HTR-8/SVneo (cell line): ENCODE data around the gene SLC13A2.
A peak's percentile ranks its signal among the peaks of the same experiment; 100 is the strongest.
"Not testable (repeated sequence)": the region's sequence is repeated elsewhere in the genome, so short reads cannot be mapped to it uniquely, and the experiment has no call there.

Experiments used
- DNase-seq: peaks from one replicate; pipeline ENCODE4 v3.0.0; 2011; ENCODE audit warnings: low spot score, mixed read lengths; ENCODE audit not compliant: insufficient read length
- FAIRE-seq: peaks from 2 replicates; lab custom pipeline; 2011; peaks lifted over from hg19 to GRCh38; lab: Jason Lieb, UNC

Gene SLC13A2

DNA sequence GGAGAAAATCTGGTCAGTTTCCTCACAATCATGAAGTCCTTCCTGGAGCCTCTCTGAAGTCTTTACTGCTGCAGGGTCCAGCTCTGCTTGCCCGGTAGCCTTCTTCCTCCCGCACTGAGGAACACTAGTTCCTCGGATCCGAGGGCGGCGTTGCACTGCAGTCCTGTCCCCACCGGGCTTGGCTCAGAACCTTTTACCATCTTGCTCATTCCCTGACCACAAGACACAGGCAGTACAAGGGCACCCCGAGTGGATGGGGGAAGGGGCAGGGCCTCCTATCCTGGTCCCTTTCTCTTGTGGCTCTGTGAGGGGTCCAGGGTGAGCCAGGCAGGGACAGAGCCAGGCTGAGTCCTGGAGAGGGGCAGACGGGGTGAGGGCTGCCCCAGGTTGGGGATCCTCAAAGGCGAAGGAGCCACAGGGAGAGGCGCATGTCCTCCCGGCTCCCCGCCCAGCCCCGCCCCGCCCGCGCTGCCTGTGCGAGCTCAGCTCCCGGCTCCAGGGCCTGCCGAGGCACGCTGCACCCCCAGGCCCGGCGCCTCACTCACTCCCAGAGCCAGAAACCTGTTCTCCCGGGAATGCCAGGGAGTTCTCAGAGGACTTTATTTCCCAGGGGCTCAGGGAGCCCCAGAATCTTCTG, 34.2 kb downstream of the SLC13A2 start:
- DNase-seq (no peak), FAIRE-seq (no peak)

DNA sequence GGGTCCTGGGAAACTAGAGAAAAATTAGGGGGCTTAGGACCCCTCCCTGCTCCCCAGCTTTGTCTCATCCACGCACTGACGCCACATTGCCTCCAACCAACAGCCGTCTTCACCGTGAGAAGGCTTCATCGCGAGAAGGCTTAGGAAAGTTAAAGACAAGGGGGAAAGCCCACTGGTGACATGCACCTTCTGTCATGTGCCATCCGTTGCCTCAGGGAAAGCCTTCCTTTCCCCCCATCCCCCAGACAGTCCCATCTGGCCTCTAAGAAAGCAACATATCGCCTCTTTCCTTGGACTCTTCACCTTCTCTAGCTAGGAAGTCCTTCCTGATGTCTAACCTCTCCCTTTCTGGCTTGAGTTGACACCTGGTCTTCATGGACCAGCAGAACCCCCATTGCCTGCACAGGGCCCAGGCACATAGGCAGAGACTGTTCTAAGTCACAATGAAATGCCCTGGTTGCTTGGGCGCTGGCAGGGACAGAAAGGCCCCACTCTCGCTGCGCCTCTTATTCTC, 34.8 kb downstream of the SLC13A2 start:
- no peak for DNase-seq
- no peak for FAIRE-seq

DNA sequence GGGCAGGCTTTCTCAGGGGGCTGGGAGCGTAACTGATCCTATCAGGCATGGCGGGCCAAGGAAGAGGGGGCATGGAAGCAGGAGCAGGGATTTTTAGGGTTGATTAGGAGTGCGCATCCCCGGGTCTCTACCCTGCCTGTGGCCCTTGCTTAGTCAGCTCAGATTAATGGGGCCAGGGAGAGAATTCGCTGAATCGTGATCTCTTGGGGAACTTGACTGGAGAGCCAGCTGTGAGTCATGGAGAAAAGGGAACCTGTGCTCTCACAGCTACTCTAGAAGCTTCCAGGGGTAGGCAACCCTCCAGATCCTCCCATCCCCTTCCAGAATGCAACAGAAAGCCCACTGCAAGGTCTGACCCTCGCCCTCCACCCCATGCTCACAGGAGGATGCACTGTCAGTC, 36.3 kb downstream of the SLC13A2 start:
- FAIRE-seq (no peak), DNase-seq (no peak)

DNA sequence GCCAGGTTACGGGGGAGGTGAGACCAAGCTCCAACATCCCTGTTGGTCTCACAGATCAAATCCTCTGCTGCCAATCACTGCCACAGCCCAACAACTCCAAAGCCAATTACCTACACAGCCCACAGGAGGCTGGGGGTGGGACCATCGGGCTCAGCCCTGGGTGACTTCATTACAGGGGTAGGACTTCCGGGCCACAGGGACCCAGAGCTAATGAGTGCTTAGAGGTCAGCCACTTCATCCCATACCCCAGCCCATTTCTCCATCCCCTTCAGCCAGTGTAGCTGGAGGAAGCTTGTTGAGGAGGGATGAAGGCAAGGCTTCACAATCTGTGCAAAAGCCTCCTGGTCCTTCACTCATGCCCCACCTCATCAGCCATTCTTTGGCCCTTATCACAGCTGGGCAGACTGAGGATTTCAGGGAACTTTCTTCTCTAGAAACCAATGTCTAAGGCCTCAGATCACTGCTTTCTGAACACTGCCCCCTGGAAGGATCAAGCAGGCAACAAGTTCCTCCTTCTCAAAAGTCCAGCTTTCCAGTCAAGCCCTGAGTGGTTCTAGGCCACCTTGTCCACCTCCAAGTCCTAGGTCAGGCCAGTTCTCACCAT, 38.5 kb downstream of the SLC13A2 start:
- FAIRE-seq = no peak
- DNase-seq = no peak

DNA sequence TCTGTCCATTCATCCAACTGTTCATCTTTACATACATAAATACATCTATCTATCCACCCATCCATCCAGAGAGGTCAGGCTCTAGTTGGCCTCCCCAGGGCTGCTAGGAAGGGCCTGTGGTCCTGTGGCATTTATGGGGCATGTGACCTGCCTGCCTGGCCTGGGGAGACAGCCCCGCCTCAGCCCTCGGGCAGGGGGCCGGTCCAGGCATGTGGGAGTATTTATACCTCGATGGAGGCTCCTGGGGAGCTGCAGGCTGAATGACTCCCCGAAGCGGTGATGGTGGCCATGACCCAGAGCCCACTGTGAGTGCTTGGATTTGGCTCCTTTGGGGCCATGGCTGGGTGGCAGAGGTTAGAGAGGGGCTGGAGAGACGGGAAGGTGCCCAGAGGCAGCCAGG, 40.0 kb downstream of the SLC13A2 start:
- no peak for DNase-seq
- FAIRE-seq = no peak

DNA sequence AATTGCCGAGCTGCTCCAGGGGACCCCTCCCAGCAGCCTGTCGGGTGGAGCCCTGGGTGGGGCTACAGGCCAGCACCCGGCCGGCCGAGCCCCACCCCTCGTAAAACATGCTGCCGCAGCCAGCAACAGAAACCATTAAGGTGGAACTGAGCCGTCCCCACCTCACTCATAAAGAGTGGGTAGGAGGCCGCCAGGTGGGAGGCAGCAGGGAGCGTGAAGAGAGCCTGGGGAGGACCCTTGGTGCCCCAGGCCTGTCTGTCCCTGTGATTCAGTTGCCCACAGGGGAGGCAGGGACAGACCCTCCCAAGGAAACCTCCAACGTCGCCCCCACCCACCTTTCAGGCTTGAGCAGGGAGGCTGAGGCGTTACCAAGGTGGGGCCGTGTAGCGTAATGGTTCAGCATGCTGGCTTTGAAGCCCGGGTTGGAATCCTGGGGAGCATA, 41.1 kb downstream of the SLC13A2 start:
- DNase-seq (no peak), FAIRE-seq (no peak)

DNA sequence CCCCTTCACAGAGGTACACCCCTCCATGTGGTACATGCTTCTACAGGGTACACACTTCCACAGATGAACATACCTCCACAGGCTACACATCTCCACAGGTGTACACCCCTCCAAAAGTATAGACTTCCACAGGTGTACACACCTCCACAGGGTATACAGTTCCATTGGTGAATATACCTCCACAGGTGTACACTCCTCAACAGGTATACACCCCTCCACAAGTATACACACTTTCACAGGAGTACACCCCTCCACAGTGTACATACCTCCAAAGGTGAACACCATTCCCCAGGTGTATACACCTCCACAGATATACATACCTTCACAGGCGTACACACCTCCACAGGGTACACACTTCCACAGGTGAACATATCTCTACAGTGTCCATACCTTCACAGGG, 42.1 kb downstream of the SLC13A2 start:
- DNase-seq (no peak), FAIRE-seq (no peak)

DNA sequence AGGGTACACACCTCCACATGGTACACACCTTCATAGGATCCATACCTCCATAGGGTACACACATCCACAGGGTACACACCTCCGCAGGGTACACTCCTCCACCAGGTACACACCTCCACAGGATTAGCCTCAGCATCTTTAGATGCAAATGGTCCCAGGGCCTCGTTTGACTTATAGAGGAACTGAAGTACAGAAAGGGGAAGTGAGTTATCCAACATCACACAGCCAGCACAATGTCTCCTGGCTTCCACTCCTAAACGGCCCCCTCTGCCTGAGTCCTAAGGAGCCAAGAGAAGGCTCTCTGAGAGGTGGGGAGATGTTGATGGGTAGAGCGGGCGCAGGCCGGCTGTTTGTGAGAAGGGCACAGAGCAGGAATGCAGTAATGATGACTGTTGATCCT, 44.7 kb downstream of the SLC13A2 start:
- DNase-seq (no peak), FAIRE-seq (peak; percentile 4)

DNA sequence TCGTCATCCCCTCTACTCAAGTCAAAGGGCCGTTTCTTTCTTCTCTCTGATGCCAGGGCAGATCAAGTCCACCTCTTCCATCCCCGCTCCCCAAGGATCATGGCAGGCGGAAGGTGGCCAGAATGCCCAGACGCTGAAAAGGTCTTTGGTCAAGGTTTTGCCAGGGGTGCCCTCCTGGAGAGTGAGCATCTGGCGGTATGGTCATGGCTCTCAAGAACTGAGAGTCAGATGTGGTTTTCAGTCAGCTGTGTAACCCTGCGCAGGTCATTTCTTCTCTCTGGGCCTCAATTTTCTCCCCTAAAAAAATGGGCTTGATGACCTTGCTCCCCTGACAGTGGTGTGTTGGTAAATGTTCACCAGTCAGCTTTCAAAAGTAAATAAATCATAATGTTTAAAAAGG, 45.1 kb downstream of the SLC13A2 start:
- FAIRE-seq = no peak
- DNase-seq = no peak

DNA sequence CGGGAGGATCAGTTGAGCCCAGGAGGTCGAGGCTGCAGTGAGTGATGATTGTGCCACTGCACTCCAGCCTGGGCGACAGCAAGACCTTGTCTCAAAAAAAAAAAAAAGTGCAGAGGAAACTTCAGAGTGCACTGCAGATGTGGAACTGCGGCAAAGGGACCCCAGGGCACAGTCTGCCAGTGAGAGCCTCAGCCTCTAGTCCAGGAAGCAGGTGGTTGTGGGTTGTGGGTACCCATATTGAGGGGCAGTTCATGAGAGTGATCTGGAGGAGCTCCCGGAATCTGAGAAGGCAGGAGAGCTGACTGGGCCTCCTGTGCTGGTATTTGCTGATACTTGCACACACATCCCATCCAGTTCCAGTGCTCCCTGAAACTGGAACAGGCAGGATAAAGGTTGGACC, 45.8 kb downstream of the SLC13A2 start:
- DNase-seq (no peak), FAIRE-seq (no peak)

DNA sequence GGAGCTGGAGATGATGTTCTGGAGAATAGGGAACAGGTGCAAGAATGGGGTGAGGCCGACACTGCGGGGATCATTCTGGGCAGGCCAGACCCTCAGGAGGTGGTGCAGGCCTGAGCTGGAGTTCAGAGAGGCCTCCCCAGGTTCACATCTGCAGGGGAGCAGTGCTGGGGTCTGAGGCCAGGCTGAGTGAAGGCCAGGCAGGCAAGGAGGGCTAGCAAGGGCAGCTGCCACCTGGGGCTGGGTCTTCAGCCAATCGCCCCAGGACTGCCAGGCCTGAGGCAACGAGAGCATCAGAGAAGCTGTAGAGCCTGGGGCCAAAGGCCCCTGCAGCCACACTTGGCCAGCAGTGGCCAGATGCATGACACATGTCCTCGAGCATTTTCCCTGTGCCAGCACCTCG, 47.2 kb downstream of the SLC13A2 start:
- peak; percentile 52 for FAIRE-seq
- DNase-seq = no peak

DNA sequence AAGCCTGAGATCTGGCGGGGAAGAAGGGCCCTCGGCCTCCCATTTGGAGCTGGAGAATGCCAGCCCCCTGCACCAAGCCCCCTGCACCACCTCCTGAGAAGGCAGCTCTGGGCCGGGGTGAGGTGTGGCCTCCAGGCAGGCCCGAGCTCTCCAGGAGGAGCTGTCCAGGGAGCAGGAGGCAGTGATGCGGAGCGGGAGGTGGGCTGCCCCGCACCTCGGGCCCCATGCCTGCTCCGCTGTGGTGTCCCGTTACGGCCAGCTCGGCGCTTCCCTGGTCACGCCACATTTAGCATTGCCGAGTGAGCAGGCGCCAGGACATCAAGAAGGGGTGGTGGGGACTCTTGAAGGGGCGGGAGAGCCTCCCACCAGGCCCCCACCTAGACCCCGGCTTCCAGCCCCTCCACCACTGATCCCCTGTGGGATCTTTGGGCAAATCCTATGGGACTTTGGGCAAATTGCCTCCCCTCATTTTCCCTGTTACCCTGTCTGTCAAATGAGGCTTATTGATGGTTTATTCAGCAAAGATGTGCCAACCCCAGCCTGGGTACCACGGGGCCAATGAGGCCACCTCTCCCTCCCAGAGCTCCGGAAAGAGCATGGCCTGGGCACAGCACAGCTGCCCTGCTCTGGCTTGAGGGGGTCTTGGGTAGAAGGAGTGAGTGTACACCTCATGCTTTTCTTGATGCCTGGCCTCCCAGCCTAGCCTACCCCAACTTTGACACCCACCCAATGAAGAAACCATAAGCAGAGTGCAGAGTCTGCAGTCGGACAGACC, 48.1 kb downstream of the SLC13A2 start:
- no peak for FAIRE-seq
- DNase-seq = no peak

DNA sequence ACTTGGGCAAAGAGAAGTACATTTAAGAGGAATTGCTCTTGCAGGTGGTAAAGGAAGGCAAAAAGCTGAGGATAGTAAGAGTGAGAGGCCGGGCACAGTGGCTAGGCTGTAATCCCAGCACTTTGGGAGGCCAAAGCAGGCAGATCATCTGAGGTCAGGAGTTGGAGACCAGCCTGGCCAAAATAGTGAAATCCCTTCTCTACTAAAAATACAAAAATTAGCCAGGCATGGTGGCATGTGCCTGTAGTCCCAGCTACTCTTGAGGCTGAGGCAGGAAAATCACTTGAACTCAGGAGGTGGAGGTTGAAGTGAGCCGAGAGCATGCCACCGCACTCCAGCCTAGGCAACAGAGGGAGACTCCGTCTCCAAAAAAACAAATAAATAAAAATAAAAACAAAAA, 48.8 kb downstream of the SLC13A2 start:
- DNase-seq, FAIRE-seq: not testable (repeated sequence)

DNA sequence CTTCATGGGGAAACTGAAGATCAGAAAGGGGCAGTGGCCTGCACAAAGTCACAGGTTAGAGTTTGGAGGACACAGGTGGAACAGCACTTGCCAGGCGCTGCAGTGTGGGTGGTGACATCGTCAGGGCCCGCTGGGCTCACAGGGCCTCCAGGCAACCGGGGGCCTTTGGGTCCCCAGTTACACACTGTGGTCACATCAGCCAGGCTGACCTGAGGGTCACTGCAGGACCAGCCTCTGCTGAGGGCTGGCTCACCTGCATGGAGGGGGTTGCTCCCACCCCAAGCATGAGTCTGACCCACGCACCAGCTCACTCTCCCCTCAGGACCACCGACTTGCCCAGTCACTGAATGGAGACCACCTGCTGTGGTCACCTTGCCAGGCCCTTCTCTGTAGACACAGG, 49.7 kb downstream of the SLC13A2 start:
- DNase-seq = no peak
- FAIRE-seq = no peak

DNA sequence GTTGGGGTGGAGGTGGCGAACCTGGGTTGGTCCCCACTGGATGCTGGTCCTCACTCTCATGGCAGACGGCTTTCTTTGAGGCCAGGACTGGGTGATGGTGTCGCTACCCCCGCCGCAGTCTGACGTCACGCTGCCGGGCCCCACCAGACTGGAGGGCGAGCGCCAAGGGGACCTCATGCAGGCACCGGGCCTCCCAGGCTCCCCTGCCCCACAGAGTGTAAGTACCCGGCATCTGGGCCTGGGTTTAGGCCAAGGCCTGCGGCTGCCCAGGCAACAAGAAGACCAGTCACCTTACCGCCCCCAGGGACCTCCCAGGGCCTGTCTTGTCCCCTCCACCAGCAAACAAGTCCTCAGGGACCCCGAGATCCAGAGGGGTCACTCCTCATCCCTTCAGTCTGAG, 50.4 kb downstream of the SLC13A2 start:
- DNase-seq = no peak
- FAIRE-seq = no peak

DNA sequence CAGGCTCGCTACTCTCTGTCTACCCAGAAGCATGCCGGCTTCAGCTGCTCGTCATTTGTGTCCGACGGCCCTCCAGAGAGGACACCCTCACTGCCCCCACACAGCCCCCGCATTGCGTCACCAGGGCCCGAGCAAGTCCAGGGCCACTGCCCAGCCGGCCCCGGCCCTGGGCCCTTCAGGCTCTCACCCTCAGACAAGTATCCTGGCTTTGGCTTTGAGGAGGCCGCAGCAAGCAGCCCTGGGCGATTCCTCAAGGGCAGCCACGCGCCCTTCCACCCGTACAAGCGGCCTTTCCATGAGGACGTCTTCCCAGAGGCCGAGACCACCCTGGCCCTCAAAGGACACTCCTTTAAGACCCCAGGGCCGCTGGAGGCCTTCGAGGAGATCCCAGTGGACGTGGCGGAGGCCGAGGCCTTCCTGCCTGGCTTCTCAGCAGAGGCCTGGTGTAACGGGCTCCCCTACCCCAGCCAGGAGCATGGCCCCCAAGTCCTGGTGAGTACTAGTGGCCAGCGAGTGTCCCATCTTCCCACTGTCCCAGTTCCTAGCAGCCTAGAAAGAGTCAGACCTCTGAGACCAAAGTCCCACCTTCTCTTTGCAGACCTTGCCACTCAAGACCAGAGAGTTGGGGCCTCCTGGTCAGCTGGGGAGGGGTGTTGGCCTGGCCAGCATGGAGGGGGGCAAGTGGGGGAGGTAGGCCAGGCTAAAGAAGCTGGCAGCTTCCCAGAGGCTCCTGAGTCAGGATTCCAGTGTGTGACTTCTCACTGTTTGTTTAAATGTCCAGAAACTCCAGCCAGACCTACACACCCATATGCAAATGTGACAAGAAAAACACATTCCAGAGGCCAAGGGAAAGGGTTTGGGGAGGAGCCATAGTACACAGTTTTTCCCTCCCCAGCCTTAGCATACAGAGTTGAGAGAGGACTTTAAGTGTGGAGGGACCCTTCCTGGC, 51.3 kb downstream of the SLC13A2 start:
- DNase-seq (peak; percentile 71), FAIRE-seq (no peak)

DNA sequence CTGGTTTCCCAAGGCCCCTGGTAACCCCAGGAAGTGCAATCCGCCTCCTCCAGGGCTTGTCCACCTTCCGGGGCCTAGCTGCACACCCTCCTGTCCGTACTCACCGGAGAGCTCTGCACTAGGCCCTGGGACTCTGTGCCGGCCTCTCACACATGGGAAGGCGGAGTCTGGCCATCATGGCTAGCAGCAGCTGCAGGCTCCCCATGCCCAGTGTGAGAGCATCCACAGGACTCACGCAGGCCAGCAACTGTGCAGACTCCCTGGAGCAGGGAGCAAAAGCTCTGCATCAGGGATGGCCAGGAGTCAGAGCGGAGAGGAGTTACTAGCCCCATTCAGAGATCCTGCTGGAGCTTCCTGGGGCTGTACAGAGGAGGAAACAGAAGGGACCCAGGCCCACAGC, 52.9 kb downstream of the SLC13A2 start:
- no peak for DNase-seq
- FAIRE-seq = no peak

DNA sequence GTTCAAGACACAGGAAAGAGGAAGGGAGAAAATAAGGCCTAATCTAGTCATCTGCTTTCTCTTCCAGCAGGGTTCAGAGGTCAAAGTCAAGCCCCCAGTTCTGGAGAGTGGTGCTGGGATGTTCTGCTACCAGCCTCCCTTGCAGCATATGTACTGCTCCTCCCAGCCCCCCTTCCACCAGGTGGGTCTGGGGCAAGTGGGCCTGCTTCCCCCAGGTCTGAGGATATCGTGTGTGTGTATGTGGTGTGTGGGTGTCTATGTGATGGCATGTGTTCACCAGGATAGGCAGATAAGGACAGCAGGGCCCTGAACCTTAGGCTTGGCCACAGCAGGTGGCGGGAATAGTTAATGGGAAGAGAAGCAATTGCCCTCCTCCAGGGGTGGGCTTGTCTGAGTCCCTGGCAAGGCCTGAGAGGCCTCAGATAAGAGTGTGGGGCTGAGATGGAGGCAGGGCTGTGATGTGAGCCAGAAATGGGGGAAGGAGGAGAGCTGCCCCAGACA, 53.8 kb downstream of the SLC13A2 start:
- FAIRE-seq = peak; percentile 33

DNA sequence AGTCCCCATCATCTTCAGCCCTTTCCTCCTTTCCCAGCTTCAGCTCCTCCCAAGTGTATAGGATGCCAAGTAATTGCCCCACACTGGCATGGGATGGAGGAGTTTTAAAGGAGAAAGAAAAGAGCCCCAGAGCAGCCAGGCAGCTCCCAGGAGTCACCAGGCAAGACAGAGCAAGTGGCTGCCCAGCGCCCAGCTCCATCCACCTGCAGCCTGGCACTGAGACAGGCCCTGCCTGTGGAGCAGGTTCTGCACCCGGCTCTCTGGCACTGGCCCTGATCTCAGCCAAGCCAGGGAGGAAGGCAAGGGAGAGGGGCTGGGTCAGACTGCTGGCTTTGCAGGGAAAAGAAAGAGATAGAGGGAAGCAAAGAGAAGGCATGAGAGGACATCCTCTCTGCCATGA, 54.4 kb downstream of the SLC13A2 start:
- no peak for FAIRE-seq
- no peak for DNase-seq

More for the DNA sequence above, 53.8 kb downstream of the SLC13A2 start:
- no peak for DNase-seq
